GM21825 (cell line): ENCODE data around the gene ATG3.
"Not testable (repeated sequence)": the region's sequence is repeated elsewhere in the genome, so short reads cannot be mapped to it uniquely, and the experiment has no call there.

Source experiments
- ATAC-seq: cut with Tn5 transposase; IDR thresholded peaks from one replicate; pipeline ENCODE4 v1.9.1; 2021; ENCODE audit warnings: mild to moderate bottlenecking, moderate library complexity; ENCODE audit not compliant: unreplicated experiment

The ATG3 gene

DNA sequence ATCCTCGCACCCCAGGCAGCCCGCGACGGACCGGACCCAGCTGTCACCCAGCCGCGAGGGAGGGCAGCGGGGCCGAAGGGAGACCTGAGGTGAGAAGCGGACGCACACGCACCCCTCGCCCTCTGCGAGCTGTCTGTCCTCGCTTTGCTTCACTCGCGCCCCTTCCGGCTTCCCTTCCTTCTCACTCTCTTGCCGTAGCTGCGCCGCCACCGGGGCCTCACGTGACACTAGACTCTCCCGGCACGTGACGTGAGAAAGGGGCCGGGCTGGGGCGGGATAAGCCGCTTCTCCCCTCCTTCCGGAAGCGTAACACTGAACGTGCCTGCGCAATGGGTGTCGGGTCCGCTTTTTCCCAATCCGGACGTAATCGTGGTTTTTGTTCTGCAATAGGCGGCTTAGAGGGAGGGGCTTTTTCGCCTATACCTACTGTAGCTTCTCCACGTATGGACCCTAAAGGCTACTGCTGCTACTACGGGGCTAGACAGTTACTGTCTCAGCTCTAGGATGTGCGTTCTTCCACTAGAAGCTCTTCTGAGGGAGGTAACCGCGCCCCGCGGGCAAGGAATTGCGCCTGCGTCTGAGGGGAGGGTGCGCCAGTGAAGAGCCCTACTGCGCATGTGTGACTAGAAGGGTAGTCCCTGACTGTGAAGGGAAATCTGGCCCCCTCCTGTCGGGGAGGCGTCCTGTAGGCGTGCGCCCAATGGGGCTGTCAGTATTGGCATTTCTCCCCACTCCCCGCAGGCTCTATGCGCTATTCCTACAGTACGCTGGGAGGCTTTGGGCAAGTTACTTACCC, at the start of gene ATG3, which contains the start of gene SLC35A5:
Gene ATG3 (minus strand): TSS at position 229 of the 796 bp plus-strand sequence. CDS start 434 bp downstream, outside the sequence.
Gene SLC35A5 (plus strand): TSS at position 312 of the 796 bp plus-strand sequence. CDS start 1,359 bp downstream, outside the sequence.
- peak; percentile 84 for ATAC-seq

DNA sequence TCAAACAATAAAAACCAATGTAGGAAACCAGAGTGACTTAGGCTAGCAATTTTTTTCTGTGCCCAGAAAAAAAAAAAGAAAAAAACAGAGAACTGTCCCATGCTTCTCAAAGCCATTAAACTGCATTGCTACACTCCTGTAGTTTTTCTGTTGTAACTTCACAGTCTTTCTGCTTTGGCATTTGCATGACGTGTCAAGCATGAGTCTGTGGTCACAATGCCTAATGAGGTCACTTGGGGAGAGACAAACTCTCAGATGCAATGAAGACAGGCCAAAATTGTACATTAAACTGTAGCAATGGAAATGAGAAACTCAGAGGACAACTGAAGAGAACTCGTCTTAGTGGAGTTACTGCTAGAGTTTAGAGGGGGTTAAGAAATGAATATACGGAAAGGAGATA, 48.4 kb upstream of the ATG3 start:
- no peak for ATAC-seq

DNA sequence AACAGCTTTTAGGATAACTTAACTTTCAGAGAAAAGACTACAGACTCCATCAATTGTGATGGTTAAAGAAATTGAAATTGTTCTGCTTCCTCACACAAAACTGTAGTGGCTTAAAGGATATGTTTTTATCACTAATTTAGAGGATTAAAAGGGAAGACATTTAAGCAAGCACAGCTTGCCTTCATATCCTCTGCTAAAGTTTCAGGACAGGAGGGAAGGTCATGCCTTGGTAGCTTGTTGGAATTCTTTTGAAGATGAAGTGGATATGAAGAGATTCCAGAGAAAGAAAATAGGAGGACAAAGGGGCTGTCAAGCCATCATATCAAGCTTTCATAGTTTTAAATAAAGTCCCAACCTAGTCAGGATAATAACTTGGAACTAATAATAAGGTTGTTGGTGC, 46.1 kb upstream of the ATG3 start:
- ATAC-seq, result no peak

DNA sequence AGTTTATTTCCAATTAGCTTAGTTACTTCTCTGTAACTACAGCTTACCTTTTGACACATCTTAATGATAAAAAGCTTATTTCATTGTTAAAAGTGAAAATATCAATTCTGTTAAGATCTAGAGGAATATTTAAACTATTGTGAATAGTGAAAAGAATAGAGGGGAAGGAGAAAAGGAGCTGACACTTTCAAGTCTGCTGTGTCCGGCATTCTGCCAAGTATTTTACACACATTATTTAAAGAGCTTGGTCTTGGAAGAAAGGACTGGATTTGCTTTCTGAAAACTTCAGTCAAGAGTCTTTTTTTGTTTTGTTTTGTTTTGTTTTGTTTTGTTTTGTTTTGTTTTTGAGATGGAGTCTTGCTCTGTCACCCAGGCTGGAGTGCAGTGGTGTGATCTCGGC, 44.3 kb upstream of the ATG3 start:
- ATAC-seq, result no peak

DNA sequence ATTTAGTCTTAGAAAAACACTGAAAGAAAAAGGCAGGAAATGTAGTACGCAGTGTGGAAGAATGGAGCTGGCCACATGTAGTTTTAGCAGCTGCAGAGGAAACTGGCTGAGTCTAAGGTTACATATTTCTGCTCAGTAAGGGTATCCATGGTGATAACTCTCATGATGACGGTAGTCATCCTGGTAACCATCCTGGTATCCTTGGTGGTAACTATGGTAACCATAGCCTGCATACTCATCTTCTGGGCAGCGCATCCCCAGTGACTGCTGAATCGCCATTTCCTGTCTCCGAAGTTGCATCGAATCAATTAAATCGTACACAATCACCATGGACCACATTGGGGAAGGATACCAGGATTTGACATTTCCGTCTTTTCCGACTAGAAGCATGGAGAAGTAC, 43.5 kb upstream of the ATG3 start:
- ATAC-seq, result no peak

DNA sequence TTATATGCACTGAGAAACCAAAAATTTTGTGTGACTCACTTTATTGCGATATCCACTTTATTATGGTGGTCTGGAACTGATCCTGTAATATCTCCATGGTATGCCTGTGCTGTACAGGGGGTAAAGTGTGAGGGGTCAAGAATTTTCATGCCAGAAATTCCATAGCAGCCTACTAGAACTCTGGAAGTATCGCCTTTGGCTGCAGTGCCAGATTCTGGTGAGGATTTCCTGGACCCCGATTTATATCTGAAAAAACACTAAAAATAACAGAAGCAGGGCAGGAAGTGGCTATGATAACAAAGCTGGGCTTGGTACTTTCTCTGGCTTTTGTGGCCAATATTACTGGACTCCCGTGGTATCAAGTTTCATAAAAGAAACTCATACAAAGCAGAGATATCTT, 42.8 kb upstream of the ATG3 start:
- ATAC-seq, result no peak

DNA sequence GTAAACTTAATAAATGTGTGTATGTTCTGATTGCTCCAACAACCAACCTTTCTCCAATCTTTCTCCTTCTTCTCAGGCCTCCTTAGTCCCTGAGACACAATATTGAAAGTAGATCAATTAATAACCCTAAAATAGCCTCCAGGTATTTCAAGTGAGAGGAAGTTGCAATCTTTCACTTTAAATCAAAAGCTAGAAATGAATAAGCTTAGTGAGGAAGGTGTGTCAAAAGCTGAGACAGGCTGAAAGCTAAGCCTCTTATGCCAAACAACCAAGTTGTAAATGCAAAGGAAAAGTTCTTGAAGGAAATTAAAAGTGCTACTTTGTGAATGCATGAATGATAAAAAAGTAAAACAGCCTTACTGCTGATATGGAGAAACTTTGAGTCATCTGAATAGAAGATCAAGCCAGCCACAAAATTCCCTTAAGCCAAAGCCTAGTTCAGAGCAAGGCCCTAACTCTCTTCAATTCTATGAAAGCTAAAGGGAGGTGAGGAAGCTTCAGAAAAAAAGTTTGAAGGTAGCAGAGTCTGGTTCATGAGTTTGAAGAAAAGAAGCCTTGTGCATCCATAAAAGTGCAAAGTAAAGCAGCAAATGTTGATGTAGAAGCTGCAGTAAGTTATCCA, 40.6 kb upstream of the ATG3 start:
- ATAC-seq, result peak; percentile 72

DNA sequence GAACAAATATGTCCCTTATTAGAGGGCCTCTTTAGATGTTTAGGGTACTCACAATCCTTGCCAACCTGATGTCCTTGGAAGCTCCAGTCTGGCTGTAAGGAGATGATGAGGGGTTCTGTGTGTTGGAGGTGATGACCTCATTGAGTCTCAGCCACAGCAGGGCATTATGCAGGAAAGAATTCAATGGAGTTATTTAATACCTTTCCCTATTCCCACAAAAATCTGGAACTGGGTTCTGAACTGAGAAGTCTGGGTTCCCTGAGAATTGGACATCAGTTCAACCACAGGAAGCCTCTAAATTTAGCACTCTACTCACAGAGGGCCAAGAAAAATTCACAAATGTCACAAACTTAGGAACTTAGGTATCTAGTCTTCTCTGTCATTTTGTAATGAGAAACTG, 37.0 kb upstream of the ATG3 start:
- ATAC-seq, result no peak

DNA sequence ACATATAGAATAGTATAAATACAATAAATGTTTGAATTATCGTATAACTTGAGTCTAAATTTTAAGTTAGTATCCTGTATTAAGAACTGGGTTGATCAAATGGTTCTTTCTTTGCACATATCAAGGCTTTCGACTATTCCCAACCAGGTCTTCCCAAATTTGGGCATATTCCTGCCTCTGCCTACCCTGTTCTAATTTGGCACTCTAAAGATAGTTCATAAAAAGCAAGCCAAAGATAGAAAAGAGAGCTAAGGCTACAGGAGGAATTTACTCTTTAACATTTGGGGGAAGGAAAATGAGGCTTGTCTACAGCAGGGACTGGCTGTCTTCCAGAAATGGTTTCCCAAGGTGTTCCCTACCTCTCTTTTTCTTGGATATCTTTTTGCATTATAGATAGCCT, 36.2 kb upstream of the ATG3 start:
- ATAC-seq, result no peak

DNA sequence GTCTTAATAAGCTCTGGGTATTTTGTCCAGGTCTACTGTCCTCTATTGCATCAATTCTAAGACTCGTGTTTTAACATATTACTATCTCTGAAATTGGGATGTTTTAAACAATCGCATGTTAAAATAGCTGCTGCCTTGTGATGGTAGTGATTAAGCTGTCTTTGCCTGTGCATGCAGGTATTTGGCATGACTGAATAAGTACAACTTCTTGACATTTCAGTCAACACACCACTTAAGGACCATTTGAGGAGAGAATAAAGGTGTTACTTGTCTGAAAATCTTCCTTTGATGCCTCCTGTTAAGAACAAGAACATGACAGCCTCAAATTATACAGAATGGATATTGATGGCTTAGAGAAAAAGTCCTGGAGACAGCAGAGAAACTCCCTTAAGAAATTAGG, 33.1 kb upstream of the ATG3 start:
- no peak for ATAC-seq

DNA sequence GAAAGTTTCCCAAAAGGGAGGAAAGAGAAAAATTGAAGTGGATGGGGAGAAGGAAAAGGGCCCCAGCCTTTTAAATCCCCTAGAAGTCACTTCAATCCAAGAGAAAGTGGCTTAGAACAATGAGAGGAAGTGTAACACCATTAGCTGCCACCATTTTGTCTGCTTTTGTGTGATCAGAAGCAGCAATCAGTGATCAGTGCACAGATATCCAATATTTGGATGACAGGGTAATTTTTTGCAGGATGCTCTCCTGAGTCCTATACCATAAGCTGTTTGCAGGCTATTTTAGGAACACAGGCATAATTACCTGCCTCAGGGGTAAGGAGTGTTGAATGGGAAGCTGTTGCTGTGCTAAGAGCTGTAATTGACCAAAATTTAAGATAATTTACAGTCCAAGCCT, 31.5 kb upstream of the ATG3 start:
- ATAC-seq, result no peak

DNA sequence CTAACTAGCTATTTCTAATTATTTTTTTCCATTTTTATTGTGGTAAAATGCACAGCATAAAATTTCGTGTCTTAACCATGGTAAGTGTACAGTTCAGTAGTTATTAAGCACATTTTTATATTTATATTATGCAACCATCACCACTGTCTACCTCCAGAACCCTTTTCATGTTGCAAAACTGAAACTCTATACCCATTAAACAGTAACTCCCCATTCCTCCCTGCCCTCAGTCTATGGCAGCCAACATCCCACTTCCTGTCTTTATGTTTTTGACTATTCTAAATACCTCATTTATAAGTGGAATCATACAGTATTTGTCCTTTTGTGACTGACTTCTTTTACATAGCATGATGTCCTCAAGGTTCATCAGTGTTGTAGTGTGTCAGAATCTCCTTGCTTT, 25.6 kb upstream of the ATG3 start:
- no peak for ATAC-seq

DNA sequence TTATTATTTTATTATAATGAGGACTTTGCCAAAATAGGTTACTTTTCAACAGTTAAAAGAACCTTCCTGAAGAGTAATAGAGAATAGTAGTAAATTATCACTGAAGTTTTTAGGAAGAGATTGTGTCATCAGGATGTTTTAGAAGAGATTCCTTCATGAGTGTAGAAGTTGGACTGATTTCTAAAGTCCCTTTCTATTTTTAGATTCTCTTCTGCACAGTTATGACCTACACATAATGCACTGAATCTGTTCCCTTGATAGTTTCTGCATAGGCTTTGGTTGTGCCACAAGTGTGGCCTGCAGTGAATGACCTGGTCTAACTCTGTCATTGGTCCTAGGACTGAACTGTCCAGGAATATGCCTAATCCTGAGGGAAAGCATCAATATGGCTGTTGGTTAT, 24.0 kb upstream of the ATG3 start:
- no peak for ATAC-seq

DNA sequence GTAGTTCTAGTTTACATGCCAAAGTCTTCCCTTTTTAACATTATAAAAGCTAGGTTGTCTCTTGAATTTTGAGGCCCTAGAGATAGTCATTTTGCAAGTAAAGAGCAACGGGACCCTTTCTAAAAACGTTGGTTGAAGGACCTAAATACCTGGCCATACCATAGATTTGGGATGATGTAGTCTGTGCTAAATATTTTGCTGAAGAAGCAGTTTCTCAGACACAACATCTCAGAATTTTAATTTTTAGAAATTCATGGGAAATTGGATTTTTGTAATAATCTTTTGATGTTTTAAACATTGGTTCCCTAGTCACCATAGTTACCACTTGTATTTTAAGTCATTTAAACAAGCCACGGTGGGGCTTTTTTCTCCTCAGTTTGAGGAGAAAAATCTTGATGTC, 21.3 kb upstream of the ATG3 start:
- ATAC-seq, result no peak

DNA sequence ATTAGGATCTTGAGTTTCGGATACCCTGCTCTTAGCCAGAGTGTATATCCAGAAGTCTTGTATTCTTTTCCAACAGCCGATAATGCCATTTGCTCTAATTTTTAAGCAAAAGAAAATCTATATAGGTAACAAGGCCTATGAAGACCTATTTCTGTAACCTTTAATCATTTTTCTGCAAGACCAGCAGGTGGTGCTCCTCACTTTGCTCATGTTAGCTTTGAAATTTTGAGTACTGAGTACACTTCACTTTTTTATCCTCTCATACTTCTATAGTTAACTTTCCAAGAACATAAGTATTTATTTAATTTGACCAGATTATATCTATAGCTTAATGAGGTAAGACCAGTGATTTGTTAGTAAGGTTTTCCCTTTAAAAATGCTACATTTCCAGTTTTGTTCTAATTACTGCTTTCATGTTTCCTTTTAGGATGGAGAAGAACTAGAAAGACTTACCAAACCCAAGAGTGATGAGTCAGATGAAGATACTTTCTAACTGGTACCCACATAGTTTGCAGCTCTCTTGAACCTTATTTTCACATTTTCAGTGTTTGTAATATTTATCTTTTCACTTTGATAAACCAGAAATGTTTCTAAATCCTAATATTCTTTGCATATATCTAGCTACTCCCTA, 20.6 kb upstream of the ATG3 start:
- no peak for ATAC-seq

DNA sequence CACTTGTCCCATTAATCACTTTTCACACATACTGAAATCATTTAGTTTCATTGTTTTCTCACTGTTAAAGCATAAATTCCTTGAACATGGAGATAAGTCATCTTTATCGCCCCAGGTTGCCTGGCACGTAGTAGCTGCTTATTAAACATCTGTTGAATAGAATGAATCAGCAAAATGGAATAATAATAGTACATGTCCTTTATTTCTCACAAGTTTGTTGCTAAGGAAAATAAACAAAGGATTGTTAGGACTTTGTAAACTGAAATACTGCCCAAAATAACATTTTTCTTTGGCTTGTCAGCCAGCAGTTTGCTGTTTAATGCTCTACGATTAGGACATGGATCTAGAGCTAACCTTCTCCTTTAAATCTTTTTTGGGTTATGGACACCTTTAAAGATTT, 17.9 kb upstream of the ATG3 start:
- ATAC-seq, result no peak

DNA sequence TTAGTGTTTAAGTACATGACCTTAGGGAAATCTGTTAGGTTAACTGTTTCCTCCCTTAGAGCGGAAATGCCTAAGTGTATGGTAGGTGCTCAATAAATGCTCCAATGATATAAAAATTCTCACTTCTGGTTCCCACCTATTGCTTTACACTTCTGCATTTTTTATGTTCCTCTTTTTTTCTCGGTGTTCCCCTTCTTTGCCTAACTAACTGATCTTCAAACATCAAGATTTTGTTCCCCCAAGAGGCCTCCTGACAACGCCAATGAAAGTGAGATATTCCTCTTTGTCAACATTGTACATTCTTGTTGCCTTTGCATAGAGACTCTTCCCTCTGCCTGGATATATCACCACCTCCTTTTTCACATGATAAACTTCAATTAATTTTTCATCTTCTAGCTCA, 17.5 kb upstream of the ATG3 start:
- no peak for ATAC-seq

DNA sequence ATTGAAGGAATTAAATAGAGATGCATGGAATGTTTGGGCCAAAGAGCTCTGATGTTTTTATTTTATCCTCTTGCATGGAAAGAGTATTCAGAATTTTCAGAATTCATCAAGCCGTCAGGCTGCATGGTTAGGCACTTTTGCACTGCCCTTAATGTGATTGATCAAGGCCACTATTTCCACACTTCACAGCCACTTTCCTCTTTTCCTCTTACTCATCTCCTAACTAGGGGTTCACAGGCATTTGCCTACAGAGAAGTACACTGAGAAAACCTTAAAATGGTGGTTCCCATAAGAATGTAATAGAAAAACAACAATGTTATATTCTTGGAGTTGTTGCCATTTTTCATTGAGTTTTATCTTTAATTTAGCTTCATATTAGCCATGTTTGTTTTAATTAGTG, 10.9 kb upstream of the ATG3 start:
- ATAC-seq, result no peak

DNA sequence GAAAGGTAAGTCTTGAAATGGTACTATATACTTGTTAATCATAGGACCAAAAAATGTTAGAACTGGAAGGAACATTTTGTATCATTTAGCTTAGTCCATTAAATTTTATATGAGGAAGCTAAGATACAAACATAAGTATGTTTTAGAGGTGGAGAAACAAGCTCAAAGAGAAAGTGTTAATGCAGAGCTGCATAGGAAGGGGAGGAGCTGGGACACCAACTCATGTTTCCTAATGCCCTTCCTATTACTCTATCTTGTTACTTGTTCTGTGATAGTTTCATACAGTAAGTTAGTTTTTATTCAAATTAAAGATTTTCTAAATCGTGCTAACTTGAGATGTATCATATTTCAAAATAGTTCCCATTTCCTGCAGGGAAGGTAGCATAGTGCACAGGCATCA, 7.5 kb upstream of the ATG3 start:
- ATAC-seq, result no peak

DNA sequence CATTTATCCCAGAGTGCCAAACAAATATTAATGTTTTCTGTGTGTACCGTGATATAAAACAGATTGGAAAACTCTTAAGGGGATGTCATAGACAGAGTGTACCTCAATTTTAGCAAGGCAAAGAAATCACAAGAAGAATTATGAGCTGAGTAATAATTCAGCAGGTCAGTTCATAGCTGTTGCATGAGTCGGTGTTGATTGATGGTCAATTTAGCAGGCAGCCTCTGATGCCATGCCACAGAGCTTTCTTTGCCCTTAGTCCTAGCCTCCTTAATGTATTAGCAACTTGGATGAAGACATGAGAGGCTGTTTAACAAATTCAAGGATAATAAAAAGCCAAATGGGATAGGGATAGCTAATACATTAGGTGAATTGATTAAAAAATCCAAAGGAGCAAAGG, 6.9 kb upstream of the ATG3 start:
- no peak for ATAC-seq

DNA sequence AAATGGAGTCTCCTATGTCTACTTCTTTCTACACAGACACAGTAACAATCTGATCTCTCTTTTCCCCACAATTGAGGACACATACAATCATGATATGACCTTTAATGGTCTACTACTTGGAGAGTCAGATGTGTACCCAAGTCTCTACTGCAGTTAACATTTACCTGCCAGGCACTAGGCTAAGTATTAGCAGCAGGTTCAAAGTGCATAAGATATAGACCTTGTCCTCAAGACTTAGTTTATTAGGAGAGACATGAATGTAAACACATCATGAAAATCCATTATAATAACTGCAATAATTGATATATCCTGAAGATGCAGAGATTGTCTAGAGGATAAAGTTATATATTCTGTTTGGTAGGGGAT, 3.2 kb upstream of the ATG3 start:
- no peak for ATAC-seq

DNA sequence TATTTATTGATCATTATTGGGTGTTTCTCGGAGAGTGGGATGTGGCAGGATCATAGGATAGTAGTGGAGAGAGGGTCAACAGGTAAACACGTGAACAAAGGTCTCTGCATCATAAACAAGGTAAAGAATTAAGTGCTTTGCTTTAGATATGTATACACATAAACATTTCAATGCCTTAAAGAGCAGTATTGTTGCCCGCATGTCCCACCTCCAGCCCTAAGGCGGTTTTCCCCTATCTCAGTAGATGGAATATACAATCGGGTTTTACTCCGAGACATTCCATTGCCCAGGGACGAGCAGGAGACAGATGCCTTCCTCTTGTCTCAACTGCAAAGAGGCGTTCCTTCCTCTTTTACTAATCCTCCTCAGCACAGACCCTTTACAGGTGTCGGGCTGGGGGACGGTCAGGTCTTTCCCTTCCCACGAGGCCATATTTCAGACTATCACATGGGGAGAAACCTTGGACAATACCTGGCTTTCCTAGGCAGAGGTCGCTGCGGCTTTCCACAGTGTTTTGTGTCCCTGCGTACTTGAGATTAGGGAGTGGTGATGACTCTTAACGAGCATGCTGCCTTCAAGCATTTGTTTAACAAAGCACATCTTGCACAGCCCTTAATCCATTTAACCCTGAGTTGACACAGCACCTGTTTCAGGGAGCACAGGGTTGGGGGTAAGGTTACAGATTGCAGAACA, 2.6 kb upstream of the ATG3 start:
- not testable (repeated sequence) for ATAC-seq
